Stimulated activated CD8-positive, alpha-beta memory T cell treated with anti-CD3 and anti-CD28 coated beads, Interleukin-4, amount 100 ng/mL, for 1 hour (primary cell): ENCODE measurements around the gene CENPA.
"Not testable (repeated sequence)": the region's sequence is repeated elsewhere in the genome, so short reads cannot be mapped to it uniquely, and the experiment has no call there.

Experiments
- DNase-seq, 2 donors: peaks; one replicate each; pipeline ENCODE4 v3.0.0-alpha.2; 2020; ENCODE audit warnings: low read depth in 2 of 2, low spot score in 1 of 2

The CENPA gene

DNA sequence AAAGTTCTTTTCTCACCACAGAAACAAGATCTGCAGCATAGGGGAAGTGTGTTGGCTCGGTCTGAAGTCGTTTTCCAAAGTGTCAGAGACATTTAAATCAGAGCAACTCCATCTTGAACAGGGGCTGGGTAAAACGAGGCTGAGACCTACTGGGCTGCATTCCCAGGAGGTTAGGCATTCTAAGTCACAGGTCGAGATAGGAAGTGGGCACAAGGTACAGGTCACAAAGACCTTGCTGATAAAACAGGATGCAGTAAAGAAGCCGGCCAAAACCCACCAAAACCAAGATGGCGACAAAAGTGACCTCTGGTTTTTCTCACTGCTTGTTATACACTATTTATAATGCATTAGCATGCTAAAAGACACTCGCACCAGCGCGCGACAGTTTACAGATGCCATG lies 24.9 kb upstream of the CENPA start:
- DNase-seq: not testable (repeated sequence)

DNA sequence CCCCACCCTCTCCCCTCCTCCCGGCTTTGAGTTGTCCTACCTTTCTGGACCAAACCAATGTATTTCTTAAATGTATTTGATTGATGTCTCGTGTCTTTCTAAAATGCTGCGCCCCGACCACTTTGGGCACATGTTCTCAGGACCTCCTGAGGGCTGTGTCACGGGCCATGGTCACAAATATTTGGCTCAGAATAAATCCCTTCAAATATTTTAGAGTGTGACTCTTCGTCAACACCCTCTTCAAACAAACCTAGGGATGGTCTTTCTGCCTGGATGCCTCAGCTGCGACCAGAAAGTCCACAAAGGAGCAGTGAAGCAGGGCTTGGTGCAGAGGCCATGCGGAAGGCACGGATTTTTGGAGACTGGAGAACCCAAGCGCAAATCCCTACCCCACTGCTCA lies 22.8 kb upstream of the CENPA start:
- no peak for DNase-seq

DNA sequence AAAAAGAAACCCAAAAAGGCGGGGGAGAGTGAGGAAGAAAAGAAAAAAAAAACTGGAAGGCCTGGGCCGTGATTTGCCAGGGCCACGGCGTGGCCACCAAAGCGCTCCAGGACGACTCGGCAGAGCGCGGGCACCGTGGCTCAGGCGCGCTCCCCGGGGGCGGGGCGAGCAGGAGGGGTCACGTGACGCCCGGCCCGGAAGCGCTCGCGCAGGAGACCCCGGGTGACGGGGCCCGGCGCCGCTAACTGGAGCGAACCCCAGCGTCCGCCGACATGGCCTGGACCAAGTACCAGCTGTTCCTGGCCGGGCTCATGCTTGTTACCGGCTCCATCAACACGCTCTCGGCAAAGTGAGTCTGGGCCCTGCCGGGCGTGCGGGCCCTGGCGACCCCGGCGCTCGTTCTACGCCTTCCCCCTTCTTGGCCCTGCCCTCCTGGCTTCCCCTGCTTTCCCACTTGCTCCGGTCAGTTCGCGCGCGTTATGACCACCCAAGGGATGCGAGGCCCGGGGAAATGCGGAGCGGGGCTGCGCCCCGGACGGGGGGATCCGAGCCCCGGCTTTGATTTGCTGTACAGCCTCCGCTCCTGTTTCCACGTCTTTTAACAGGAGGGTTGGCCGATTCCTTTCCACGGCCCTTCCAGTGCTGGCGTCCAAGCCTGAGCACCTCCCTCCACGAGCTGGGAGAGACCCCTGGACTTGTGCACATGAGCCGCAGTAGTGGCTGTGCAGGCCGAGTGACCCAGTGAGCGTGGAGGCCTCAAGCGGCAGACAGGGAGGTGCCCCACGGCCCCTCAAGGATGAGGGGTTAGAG lies 21.6 kb upstream of the CENPA start, which contains the start of gene SLC35F6:
Gene SLC35F6 (plus strand): TSS at position 207 of the 810 bp plus-strand sequence. CDS start 66 bp downstream, at position 273.
- DNase-seq: peak; percentile 60 to 65

DNA sequence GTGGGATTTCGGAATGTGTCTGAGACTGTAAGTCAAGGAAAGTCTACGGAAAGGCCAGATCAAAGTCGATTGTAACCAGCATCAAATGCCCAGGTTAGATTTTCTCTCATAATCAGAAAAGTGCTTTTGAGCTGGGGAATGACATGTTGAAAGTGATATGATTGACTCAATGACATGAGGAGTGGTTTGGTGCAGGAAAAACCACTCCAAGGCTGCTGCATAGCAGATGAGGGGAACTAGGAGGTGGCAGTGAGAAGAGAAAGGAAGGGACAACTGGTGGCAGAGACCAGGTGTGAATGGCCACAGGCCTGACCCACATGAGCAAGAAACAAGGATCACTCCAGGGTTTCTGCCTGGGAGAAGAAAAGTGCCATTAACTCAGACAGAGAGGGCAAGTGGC lies 20.9 kb upstream of the CENPA start:
- DNase-seq: no peak

DNA sequence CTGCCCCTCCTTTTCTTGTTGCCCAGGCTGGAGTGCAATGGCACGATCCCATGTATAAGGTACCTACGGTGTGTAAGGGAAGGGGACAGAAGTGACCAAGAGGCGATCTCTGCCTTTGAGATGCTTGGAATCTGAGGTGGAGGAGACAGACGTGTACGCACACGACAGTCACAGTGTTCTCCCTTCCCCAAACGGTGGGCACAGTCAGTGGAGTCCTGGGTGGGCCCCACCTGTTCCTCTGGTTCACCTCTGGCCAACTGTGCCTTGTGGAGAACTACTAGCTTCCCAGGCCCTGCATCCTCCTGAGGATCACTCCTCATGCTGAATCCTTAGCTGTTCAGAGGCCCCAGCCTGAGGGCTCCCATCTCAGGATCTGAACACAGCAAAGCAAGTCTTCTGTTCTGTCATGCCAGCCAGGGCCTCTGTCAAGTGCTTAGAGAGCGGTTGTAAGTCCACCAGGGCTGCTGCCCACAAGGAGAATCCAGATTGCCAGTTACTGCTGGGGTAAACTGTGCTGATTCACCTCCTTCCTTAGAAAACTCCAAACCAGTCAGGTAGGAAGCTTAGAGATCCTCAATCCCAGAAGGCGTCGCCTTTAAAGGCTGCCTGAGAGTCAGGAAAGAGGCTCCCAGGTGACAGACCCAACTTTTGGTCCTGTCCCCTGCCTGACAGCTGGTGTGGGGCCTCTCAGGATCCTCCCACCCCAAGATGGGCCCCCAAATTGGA lies 20.2 kb upstream of the CENPA start:
- no peak for DNase-seq

DNA sequence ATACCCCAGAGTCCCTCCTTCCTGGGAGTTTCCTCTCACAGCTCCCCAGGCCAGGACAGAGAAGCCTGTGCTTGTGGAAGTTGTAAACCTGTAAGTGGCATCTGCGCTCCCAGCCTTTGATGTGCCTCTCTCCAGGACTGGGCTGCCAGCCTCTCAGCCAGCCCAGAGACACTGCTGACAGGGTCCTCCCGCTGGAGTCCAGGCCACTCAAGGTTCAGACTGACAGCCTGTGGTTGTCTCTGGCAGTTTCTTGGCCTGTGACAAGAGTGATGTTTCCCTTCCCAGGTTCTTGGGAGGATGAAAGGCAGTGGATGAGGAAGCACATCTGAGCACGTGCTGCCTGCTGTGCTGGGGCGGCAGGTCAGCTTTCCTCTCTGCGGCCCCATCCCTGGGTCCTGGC lies 18.7 kb upstream of the CENPA start:
- no peak for DNase-seq

DNA sequence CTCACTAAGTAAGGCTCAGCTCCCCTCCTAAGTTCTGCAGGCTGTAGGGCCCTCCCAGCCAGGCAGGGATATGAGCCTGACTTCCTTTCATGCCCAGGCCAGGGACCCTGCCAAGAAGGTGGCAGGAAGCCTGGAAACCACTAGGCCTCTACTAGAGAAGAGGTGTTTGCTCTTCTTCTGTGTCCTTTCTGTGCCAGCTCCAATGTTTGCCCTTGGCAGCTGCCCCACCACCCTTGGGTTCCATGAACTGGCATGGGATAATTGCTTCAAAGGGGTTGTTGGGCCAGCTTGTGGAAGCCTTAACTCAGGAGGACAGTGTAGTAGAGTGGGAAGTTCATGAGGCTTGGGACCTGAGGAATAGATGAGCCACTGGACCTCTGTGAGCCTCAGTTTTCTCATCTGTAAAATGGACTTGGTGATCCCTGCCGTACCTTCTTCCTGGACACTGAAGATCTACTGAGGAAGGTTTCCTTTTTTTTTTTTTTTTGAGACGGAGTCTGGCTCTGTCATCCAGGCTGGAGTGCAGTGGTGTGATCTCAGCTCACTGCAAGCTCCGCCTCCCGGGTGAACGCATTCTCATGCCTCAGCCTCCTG lies 17.9 kb upstream of the CENPA start:
- no peak for DNase-seq

DNA sequence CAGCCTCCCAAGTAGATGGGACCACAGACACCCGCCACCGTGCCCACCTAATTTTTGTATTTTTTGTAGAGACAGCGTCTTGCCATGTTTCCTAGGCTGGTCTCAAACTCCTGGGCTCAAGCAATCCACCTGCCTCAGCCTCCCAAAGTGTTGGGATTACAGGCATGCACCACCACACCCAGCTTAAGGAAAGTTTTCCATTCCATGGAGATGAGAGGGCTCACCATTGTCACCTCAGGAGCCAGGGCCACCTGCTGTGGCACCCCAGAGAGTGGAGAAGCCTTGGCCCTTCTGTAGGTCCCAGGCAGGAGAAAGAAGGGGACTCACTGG lies 17.1 kb upstream of the CENPA start:
- no peak for DNase-seq

DNA sequence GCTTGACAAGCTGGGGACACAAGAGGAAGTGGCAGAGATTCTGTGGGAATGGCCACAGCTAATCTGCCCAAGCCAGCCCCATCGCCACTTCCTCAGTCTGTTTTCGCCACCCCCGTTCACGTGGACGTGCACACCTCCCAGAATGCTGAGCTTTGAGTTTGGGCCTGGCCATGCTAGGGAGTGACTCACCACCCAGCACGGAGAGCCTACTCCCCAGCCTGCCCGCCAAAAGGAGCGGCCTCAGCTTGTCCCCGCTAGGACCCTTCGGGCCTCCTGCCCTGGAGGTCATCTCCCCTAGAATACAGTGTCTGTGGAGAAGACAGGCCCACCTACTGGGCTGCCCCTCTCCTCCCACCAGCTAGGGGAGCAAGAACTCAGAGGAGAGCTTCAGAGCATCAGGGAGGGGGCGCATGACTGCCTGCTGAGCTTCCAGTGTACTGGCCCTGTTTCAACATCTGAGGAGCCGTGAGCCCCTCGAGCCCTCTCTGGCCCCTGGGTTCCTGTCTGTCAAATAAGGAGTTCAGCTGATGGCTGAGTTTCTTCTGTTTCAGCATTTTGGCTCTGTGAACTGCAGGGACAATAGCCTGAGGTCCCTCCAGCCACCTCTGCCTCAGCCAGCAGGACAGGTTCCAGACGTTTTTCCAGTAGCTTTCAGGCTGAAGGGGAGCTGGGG lies 16.6 kb upstream of the CENPA start:
- no peak for DNase-seq

DNA sequence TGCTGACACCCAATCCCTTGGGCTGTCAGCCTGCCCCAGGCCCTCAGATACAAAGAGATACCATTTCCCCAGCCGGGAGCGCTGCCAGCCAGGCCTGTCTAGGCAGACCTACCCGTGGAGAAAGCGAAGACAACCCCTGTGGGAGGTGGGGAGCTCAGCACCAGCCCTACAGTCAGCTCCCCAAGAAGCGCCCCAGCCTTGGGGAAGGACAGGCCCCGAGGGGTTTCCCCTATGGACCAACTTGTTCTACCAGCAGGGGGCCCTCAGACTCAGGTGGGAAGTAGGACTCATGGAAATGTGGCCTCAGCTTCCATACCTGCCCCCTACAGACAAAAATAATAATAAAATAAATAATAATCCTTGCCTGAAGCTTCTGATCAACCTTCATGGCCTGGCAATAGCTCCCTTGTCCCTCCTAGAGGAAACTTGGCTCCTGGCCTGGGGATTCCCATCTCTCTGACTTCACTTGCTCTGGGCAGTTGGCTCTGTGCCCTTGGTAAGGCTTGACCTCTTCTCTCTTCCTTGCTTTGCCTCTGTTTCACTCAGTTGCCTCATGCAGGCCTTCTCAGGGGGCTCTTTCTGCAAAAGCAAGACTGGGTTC lies 14.8 kb upstream of the CENPA start:
- DNase-seq: no peak

DNA sequence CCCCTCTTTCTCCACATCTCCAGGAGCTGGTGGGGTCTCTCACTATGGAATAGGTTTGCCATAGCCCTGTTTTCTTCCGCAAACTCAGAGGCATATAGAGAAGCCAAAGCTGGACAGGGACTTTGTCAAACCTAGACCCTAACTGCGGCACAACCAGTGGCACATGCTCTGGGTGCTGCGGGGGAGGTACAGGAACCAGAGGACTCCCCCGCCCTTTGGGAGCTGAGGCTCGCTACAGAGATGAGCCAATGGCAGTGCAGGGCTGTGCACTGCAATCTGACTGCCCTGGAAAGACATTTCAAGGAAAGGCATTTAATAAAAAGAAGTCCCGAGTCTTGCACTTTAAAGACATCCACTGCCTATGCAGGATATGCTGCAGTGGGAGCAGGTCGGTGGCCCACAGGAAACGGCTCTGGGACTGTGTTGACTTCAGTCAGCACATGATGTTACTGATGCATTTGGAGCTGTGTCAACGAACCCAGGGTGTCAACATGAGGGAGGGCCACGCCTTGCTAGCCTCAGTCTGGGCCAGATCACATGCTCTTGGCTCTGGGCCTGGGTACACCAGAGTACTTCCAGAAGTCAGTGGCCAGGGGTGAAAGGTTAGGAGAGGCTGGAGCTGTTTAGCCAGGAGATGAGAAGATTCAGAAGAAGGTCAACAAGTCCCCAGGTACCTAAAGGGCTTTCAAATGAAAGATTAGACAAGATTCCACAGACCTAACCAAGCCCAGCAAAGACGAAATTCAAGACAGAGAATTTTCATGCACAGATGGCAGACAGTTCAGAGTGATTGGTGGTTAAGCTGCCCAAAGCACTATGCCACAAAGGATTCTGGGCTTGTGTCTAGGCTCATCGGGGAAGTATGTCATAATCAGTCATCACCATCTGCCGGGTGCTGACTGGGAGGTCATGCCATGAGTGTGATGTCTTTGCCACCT lies 13.5 kb upstream of the CENPA start:
- DNase-seq: no peak

DNA sequence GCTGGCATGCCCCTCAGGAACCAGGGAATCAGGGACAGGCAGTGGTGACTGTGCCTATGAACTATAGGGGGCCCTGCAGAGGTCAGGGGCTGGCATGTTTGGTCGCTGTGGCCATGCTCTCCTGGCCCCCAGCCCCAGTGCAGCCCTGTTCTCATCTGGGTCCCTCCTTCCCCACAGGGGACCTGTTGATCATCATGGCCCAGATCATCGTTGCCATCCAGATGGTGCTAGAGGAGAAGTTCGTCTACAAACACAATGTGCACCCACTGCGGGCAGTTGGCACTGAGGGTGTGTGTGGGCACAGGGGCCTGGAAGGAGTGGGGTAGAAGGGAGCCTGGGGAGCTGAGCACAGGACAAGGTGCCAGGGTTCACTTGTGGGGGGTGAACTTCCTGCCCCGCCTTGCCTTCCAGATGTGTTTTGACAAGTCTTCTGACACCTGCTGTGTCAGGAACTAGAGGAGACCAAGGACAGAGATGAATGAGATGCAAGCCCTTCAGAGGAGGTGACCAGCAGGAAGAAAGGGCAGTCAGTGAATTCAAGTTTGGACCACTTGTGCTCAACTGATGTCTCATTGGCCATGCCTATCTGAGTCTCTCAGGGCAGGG lies 9.6 kb upstream of the CENPA start:
- DNase-seq: no peak

DNA sequence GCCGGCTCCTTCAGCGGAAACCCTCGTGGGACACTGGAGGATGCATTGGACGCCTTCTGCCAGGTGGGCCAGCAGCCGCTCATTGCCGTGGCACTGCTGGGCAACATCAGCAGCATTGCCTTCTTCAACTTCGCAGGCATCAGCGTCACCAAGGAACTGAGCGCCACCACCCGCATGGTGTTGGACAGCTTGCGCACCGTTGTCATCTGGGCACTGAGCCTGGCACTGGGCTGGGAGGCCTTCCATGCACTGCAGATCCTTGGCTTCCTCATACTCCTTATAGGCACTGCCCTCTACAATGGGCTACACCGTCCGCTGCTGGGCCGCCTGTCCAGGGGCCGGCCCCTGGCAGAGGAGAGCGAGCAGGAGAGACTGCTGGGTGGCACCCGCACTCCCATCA lies 7.8 kb upstream of the CENPA start:
- no peak for DNase-seq

DNA sequence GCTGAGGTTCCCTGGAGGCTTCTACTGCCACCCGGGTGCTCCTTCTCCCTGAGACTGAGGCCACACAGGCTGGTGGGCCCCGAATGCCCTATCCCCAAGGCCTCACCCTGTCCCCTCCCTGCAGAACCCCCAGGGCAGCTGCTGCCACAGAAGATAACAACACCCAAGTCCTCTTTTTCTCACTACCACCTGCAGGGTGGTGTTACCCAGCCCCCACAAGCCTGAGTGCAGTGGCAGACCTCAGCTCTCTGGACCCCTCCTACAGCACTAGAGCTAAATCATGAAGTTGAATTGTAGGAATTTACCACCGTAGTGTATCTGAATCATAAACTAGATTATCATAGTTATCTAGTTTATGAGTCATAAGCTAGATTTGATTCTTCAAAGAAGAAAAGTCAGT lies 7.3 kb upstream of the CENPA start:
- no peak for DNase-seq

DNA sequence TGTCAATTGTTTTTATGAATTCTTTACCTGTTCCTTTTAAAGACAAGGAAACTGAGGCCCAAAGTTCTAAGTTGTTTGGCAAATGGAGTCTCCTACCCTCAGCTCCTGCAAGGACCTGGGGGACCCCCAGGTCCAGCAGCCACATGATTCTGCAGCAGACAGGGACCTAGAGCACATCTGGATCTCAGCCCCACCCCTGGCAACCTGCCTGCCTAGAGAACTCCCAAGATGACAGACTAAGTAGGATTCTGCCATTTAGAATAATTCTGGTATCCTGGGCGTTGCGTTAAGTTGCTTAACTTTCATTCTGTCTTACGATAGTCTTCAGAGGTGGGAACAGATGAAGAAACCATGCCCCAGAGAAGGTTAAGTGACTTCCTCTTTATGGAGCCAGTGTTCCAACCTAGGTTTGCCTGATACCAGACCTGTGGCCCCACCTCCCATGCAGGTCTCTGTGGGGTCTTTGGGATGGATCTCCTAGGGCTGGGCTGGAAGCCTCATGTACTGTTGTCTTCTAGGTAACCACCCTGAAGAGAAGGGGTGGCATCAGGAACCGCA lies 5.6 kb upstream of the CENPA start:
- DNase-seq: no peak

DNA sequence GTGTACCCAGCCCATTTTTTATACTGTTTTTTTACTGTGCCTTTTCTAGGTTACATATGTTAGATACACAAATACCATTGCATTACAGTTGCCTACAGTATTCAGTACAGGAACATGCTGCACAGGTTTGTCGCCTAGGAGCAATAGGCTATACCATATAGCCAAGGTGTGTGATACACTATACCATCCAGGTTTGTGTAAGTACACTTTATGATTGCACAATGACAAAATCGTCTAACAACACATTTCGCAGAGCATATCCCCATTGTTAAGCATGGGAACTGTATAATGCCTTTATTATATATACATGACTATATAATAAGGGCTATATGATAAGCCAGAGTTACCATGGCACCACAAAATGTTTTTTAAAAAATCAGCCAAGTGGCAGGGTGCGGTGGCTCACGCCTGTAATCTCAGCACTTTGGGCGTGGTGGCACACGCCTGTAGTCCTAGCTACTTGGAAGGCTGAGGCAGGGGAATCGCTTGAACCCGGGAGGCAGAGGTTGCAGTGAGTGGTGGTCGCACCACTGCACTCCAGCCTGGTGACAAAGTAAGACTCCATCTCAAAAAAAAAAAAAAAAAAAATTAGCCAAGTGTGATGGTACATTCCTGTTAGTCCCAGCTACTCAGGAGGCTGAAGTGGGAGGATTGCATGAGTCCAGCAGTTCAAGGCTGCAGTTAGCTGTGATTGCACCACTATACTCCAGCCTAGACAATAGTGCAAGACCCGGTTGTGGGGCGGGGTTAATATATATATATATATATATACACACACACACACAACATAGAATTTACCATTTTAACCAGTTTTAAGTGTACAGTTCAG lies 2.8 kb upstream of the CENPA start:
- no peak for DNase-seq

DNA sequence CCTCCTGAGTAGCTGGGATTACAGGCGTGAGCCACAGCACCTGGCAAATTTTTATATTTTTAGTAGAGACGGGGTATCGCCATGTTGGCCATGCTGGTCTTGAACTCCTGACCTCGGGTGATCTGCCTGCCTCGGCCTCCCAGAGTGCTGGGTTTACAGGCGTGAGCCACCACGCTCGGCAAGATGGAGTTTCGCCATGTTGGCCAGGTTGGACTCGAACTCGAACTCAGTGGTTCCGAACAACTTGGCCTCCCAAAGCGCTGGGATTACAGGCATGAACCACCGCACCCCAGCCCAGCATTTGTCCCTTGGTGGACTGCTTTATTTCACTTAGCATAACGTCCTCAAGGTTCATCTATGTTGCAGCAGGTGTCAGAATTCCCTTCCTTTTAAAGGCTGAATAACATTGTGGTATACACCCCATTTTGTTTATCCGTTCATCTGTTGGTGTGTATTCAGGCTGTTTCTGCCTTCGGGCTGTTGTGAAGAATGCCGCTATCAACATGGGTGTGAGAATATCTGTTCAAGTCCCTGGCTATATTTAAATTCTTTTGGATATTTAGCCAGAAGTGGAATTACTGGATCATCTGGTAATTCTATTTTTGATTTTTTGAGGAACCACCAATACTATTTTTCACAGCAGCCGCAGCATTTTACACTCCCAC lies 1.2 kb upstream of the CENPA start:
- DNase-seq: no peak
